ENCODE data around the gene ENTREP1. TPM values are rescaled to one million over a fixed set of nuclear protein-coding genes. Genes with fewer than 3 reads are reported as not detected.

The ENTREP1 gene
- total RNA-seq, 2 experiments from 2014 or later, result not detected

DNA sequence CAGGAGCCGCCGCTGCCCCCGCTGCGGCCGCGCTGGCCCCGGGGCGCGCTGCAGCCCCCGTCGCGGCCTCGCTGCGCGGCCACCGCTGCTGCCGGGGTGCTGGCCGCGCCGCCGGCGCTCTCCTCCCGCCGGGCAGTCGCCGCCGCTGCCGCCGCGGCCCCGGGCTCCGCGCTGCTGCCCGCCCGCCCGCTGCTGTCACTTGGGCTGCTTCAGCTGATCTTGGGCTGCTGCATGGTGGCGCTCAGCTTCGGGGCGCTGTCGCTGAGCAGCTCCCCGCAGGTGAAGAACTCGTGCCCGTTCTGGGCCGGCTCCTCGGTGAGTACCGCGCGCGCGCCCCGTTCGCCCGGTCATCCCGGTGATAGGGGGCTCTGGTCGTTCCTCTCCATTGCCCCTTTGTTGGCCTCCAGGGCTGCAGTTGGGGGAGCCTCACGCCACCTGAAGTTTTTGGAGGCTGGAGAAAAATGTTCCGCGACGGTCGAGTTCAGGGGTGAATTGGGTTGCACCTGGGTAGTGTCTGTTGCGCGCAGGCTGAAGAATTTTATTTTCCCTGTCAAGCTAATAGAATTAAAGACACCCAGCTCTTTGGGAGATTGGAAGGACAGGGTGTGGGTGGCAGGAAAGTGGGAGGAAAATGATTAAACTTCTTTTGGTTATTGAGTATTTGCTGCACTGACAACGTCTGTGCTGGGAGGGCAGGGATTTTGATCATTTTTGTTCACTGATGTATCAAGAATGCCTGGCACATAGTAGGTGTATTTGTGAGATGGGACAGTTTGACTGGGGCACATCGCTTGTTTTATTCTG, 596 bp downstream of the ENTREP1 start:
- H3K9me3 Mint-ChIP-seq (ENCODE audit: low read depth), result no peaks in the 10 kb centered on the region
- H3K36me3 Mint-ChIP-seq (ENCODE audit: low read depth), result no peaks in the 10 kb centered on the region
- H3K27me3 Mint-ChIP-seq, result peaks cover 48% of the 10 kb centered on the region
- CTCF ChIA-PET, result no interaction called here
- POLR2A ChIA-PET, result no interaction called here
- H3K4me3 Mint-ChIP-seq, result peak overlapping the region; percentile 44
- H3K27ac Mint-ChIP-seq, result no peak overlapping the region
- DNase-seq (peak; percentile 22), ATAC-seq (peak; percentile 23)
- intact Hi-C loops (cut with DNase I, micrococcal nuclease), result no loop called here
- no peaks in the 10 kb centered on the region for H3K4me1 Mint-ChIP-seq

DNA sequence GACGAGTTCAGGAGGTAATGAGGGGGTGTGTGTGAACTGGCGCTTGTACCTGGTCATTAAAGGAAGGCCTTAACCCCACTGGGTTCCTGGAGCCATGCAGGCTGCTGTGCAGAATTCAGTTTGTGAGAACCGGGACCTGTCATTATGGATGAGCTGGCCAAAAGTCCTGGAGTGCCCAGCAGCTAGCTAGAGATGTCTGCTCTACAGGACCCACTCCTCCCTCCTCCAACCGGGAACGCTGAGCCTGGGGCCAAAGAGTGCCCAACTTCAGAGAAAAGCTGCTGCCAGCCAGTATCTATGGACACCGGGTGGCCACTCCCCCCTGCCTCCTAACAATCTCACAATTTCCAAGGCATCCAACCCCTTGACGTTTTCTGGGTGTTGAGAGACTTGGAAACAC, 1.2 kb downstream of the ENTREP1 start:
- ChIA-PET CTCF (interaction anchor here (0.6 kb wide), 1 partner anchor 75 kb away, joined by 3 read pairs; no protein-coding TSS in a partner anchor), POLR2A (no interaction called here)
- H3K27ac Mint-ChIP-seq, result no peak overlapping the region
- no peaks in the 10 kb centered on the region for H3K36me3 Mint-ChIP-seq (ENCODE audit: low read depth)
- H3K4me1 Mint-ChIP-seq, result no peaks in the 10 kb centered on the region
- no peak overlapping the region for H3K4me3 Mint-ChIP-seq
- intact Hi-C loops (cut with DNase I, micrococcal nuclease), result no loop called here
- ATAC-seq, result no peak
- no peaks in the 10 kb centered on the region for H3K9me3 Mint-ChIP-seq (ENCODE audit: low read depth)
- no peak for DNase-seq
- peaks cover 48% of the 10 kb centered on the region for H3K27me3 Mint-ChIP-seq

DNA sequence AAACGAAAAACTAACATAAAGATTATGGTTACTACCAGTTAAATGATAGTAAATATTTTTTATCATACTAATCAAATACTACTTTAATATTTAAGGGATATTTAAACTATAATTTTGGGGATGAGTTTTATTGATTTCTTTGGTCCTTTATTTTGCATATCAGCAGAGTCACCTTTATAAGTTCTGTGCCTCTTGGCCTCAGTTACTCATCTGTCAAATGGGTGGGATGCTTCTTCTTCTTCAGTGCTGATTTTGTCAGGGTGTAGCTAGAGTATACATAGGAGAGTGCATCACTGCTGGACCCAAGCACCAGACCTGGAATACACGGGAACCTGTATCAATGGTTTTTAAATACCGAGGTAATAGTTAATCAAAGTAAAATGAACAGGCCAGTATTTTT, 5.6 kb downstream of the ENTREP1 start:
- intact Hi-C loops (cut with DNase I, micrococcal nuclease), result no loop called here
- Mint-ChIP-seq H3K36me3 (ENCODE audit: low read depth) (no peaks in the 10 kb centered on the region), H3K4me1 (no peaks in the 10 kb centered on the region), H3K27ac (no peak overlapping the region), H3K27me3 (peaks cover 38% of the 10 kb centered on the region), H3K4me3 (no peak overlapping the region), H3K9me3 (ENCODE audit: low read depth) (no peaks in the 10 kb centered on the region)
- DNase-seq (no peak), ATAC-seq (no peak)
- CTCF ChIA-PET, result no interaction called here
- POLR2A ChIA-PET, result no interaction called here

DNA sequence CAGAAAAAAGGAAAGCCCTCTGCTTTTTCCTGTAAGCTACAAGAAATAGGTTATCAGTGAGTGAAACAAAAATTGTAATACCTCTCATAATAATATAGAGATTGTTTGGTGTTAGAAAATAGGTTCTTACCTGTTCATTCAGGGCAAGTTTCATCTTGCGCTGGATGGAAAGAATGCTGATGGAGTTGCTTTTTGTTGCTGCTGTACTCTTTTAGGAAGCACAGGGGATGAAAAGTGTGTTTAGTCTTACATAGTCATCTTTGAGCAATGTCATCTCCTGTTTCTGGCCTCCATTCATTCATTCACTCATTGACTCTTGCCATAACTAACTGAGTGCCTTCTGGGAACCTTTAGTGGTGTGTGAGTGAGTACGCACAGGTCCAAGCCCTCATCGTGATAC, 6.4 kb downstream of the ENTREP1 start:
- Mint-ChIP-seq H3K27ac (no peak overlapping the region), H3K36me3 (ENCODE audit: low read depth) (no peaks in the 10 kb centered on the region), H3K4me3 (no peak overlapping the region), H3K4me1 (no peaks in the 10 kb centered on the region), H3K9me3 (ENCODE audit: low read depth) (no peaks in the 10 kb centered on the region), H3K27me3 (peaks cover 29% of the 10 kb centered on the region)
- intact Hi-C loops (cut with DNase I, micrococcal nuclease), result no loop called here
- DNase-seq (no peak), ATAC-seq (no peak)
- POLR2A ChIA-PET, result no interaction called here
- CTCF ChIA-PET, result no interaction called here

DNA sequence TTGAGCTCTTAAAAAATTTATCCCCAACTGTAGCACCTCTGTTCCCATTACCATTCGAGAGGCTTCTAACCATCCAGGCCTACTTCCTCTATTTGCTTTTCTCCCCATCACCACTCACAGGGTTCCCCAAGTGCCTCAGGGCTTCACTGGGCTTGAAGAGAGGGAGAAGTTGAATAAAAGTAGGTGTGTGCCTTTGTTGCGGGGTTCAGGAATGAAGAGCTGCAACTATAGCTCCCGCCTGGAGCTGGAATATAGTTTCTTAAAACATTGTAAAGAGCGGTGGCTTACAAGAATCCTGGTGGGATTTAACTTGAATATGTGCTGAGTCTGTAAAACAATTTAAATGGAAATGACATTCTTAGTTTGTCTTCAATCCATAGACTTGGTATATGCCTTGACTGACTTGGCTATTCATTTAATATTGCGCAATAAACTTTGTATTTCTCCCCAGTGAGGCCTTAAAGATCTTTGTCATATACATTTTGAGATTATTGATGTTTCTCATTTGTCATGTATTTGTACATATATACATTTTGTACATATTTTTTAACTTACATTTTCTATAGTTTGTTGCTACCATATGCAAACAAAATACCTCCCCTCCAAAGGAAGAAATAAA, 7.2 kb downstream of the ENTREP1 start:
- no peaks in the 10 kb centered on the region for H3K36me3 Mint-ChIP-seq (ENCODE audit: low read depth)
- H3K9me3 Mint-ChIP-seq (ENCODE audit: low read depth), result no peaks in the 10 kb centered on the region
- H3K27me3 Mint-ChIP-seq, result peaks cover 25% of the 10 kb centered on the region
- no peak overlapping the region for H3K27ac Mint-ChIP-seq
- DNase-seq (no peak), ATAC-seq (no peak)
- H3K4me3 Mint-ChIP-seq, result no peak overlapping the region
- POLR2A ChIA-PET, result no interaction called here
- no peaks in the 10 kb centered on the region for H3K4me1 Mint-ChIP-seq
- CTCF ChIA-PET, result no interaction called here
- intact Hi-C loops (cut with DNase I, micrococcal nuclease), result no loop called here

DNA sequence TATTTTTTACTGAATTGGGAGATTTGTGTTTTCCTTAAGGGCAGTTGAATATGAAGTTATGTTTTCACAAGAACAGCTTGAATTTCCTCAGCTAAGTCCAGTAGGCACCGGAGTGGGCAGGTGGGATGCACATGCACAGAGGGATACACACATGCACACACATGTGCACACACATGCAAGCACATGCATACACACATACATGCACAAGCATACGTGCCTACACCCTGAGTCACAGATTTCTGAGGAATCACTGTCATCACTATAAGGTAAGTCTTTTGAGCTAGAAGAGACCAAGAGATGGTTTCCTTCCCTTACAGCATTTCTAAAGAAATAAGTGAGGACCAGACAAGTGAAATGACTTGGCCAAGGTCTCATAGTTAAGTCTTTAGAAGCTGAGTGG, 8.7 kb downstream of the ENTREP1 start:
- no peaks in the 10 kb centered on the region for H3K9me3 Mint-ChIP-seq (ENCODE audit: low read depth)
- intact Hi-C loops (cut with DNase I, micrococcal nuclease), result no loop called here
- POLR2A ChIA-PET, result no interaction called here
- no peak overlapping the region for H3K4me3 Mint-ChIP-seq
- DNase-seq (no peak), ATAC-seq (no peak)
- no peaks in the 10 kb centered on the region for H3K36me3 Mint-ChIP-seq (ENCODE audit: low read depth)
- H3K27me3 Mint-ChIP-seq, result peaks cover 17% of the 10 kb centered on the region
- no peaks in the 10 kb centered on the region for H3K4me1 Mint-ChIP-seq
- CTCF ChIA-PET, result no interaction called here
- no peak overlapping the region for H3K27ac Mint-ChIP-seq

DNA sequence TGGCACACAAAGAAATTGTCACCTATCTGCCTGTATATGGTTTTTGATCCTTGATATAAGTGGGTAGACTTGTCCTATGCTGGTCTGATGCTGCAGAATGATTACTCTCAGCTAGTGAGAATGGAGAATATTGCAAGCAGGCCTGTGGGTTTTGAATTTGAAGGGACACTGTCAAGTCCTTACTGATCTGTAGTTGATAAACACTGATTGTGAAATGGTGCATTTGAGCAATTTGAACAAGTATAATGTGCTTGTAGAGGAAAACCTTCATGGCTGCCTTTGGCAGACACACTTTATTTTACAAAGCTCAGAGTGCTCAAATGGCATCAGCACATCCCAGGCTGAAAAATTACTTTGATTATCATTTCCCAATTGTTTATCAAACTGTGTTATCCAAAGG, 9.3 kb downstream of the ENTREP1 start:
- Mint-ChIP-seq H3K27ac (no peak overlapping the region), H3K36me3 (ENCODE audit: low read depth) (no peaks in the 10 kb centered on the region), H3K4me3 (no peak overlapping the region), H3K9me3 (ENCODE audit: low read depth) (no peaks in the 10 kb centered on the region), H3K4me1 (no peaks in the 10 kb centered on the region), H3K27me3 (peaks cover 15% of the 10 kb centered on the region)
- DNase-seq (no peak), ATAC-seq (no peak)
- POLR2A ChIA-PET, result no interaction called here
- intact Hi-C loops (cut with DNase I, micrococcal nuclease), result no loop called here
- CTCF ChIA-PET, result interaction anchor here (0.6 kb wide), 1 partner anchor 637 kb away, joined by 3 read pairs; no protein-coding TSS in a partner anchor

DNA sequence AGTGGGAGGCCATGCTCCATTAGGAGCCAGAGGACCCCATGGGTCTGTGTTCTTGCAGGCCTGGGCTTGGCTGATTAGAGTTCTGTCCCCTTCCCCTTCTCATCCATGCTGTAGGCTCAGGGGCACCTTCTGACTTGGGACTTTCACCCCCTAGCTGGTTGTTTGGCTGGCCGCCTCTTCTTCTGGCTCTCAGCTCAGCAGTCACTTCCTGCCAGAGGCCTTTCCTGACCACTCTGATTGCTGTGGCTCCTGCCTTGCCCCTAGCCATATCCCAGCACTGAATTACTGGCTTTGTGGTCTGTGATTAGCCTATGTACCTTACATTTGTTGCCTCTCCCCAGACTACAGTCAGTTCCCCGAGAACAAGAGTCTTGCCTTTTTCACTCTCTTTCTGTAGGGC, 14.6 kb downstream of the ENTREP1 start:
- ChIA-PET POLR2A (no interaction called here), CTCF (no interaction called here)
- ATAC-seq (no peak), DNase-seq (no peak)
- H3K9me3 Mint-ChIP-seq (ENCODE audit: low read depth), result no peaks in the 10 kb centered on the region
- H3K4me3 Mint-ChIP-seq, result no peak overlapping the region
- no peaks in the 10 kb centered on the region for H3K4me1 Mint-ChIP-seq
- intact Hi-C loops (cut with DNase I, micrococcal nuclease), result no loop called here
- no peak overlapping the region for H3K27ac Mint-ChIP-seq
- H3K36me3 Mint-ChIP-seq (ENCODE audit: low read depth), result no peaks in the 10 kb centered on the region
- peaks cover 10% of the 10 kb centered on the region for H3K27me3 Mint-ChIP-seq

DNA sequence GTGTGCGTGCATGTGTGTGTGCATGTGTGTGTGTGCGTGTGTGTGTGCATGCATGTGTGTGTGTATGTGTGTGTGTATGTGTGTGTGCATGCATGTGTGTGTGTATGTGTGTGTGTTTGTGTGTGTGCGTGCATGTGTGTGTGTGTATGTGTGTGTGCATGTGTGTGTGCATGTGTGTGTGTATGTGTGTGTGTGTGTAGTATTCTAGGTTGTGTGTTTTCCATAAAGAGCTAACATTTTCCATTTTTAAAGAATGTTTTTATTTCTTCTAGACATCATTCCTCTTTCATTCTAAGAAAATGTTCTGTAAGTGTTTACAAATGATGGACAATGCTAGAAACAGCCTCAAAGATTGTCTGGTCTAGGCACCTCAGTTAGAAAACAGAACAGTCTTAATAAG, 15.6 kb downstream of the ENTREP1 start:
- H3K27ac Mint-ChIP-seq, result no peak overlapping the region
- no peak overlapping the region for H3K4me3 Mint-ChIP-seq
- ChIA-PET CTCF (no interaction called here), POLR2A (no interaction called here)
- intact Hi-C loops (cut with DNase I, micrococcal nuclease), result no loop called here
- no peaks in the 10 kb centered on the region for H3K36me3 Mint-ChIP-seq (ENCODE audit: low read depth)
- ATAC-seq (no peak), DNase-seq (no peak)
- H3K4me1 Mint-ChIP-seq, result no peaks in the 10 kb centered on the region
- no peaks in the 10 kb centered on the region for H3K9me3 Mint-ChIP-seq (ENCODE audit: low read depth)
- H3K27me3 Mint-ChIP-seq, result peaks cover 10% of the 10 kb centered on the region

DNA sequence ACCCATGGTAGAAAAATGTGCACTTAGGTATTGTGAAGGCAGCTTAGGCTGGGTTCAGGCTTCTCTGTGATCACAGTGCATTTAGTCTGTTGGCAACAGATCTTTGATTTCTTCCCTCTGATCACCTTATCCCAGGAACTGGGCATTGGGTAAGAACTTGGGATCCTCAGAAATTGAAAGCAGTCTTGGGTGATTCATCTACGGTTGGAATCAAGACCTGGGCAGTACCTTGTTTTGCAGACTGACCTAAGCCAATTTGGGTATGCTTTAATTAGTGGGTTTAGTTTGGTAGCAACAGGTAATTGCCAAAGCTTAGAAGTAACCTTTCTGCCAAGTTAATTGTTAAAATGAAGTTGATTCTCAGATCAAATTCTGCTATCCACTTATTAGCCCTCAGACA, 17.8 kb downstream of the ENTREP1 start:
- ATAC-seq (no peak), DNase-seq (no peak)
- Mint-ChIP-seq H3K4me1 (no peaks in the 10 kb centered on the region), H3K36me3 (ENCODE audit: low read depth) (no peaks in the 10 kb centered on the region), H3K27ac (no peak overlapping the region), H3K9me3 (ENCODE audit: low read depth) (no peaks in the 10 kb centered on the region), H3K4me3 (no peak overlapping the region), H3K27me3 (peaks cover 16% of the 10 kb centered on the region)
- ChIA-PET CTCF (no interaction called here), POLR2A (no interaction called here)
- intact Hi-C loops (cut with DNase I, micrococcal nuclease), result no loop called here

DNA sequence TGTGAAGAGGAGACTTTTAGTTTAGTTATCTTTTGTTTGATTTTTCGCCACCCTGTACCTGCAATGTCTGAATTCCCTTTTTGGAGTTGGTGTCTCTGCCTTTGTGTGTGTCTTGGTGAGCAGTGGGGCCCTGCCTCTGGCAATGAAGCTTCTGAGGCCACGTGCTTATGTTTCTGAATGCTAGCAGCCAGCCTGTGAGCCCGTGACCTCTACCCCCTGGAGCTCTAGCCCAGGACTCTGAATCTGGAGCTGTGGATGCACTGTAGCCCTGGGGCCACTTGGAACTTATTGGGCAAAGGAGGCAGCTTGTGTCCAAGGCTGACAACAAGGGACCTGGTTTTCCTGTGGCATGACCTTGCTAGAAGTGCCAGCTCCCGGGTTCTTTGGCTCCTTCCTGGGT, 19.4 kb downstream of the ENTREP1 start:
- H3K27me3 Mint-ChIP-seq, result peaks cover 21% of the 10 kb centered on the region
- ATAC-seq (no peak), DNase-seq (no peak)
- ChIA-PET CTCF (interaction anchor here (0.5 kb wide), 1 partner anchor 208 kb away, joined by 3 read pairs; no protein-coding TSS in a partner anchor), POLR2A (no interaction called here)
- H3K9me3 Mint-ChIP-seq (ENCODE audit: low read depth), result no peaks in the 10 kb centered on the region
- H3K4me1 Mint-ChIP-seq, result no peaks in the 10 kb centered on the region
- no peak overlapping the region for H3K4me3 Mint-ChIP-seq
- H3K27ac Mint-ChIP-seq, result no peak overlapping the region
- intact Hi-C loops (cut with DNase I, micrococcal nuclease), result no loop called here
- no peaks in the 10 kb centered on the region for H3K36me3 Mint-ChIP-seq (ENCODE audit: low read depth)

DNA sequence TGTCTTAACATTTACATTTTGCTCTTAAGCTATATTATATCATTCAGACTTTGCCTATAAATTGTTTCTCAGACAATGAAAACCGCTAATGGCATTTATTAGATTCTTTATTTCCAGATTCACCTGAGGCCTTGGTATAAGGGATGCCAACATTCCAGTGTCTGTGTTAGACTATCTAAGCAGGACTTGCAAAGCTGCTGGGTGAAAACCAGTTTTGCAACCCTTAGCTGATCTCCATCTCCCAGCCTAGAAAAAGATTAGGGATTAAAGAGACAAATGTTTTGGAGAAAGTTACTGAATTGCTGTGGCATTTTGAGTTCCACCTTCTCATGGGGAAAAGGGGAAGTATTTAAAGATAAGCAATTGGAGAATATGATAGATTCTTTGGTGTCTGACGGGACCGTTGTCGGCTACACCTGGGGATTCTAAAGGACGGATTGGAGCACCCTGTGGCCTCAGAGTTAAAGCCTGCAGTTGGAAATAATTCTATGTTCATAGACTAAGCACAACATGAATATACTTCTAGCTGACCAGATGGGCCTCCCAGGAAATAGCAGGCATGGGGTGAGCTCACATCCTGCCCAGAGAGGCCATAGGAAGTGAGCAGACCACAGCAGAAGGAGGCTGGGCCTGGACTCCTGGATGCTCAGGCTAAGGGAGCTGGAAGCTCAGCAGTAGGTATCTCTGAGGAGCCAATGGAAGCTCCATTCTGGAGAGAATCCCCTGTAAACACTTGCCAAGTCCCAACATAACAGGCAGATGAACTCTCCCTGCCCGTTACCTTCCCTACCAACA, 21.8 kb downstream of the ENTREP1 start:
- Mint-ChIP-seq H3K36me3 (ENCODE audit: low read depth) (no peaks in the 10 kb centered on the region), H3K27ac (no peak overlapping the region), H3K4me3 (no peak overlapping the region), H3K27me3 (peaks cover 23% of the 10 kb centered on the region), H3K4me1 (no peaks in the 10 kb centered on the region), H3K9me3 (ENCODE audit: low read depth) (no peaks in the 10 kb centered on the region)
- ATAC-seq (no peak), DNase-seq (no peak)
- ChIA-PET CTCF (interaction anchor here (0.6 kb wide), 1 partner anchor 74 kb away, joined by 4 read pairs; no protein-coding TSS in a partner anchor), POLR2A (no interaction called here)
- intact Hi-C loops (cut with DNase I, micrococcal nuclease), result loop anchor here in 1 of 2 experiments (5.0 kb wide), 1 partner anchor 51 kb away; no protein-coding TSS in a partner anchor
